T-helper 1 cell (primary cell): ENCODE results near the gene NRCAM.
A peak's percentile ranks its signal among the peaks of the same experiment; 100 is the strongest.

Experiments
- DNase-seq, 5 donors: peaks; one replicate each; pipeline ENCODE4 v3.0.0-alpha.2; 2012 to 2020

NRCAM gene

GRCh38 chr7:108146070-108146842 lies 310.0 kb downstream of the NRCAM start:
- DNase-seq: peak in 3 of 5 donors; percentile 6 to 23 (median 10)

- no peak for DNase-seq
Observed at GRCh38 chr7:108145401-108145800, 310.8 kb downstream of the NRCAM start.

- no peak for DNase-seq
Observed at GRCh38 chr7:108144931-108145330, 311.3 kb downstream of the NRCAM start.

- no peak for DNase-seq
Observed at GRCh38 chr7:108143658-108144420, 312.4 kb downstream of the NRCAM start.

- DNase-seq: no peak
Observed at GRCh38 chr7:108142675-108143259, 313.5 kb downstream of the NRCAM start.

- no peak for DNase-seq
Observed at GRCh38 chr7:108142180-108142579, 314.1 kb downstream of the NRCAM start.

- DNase-seq: no peak
Observed at GRCh38 chr7:108140671-108141070, 315.6 kb downstream of the NRCAM start.

GRCh38 chr7:108138911-108139310 lies 317.3 kb downstream of the NRCAM start:
- no peak for DNase-seq

- no peak for DNase-seq
Observed at GRCh38 chr7:108137993-108138392, 318.2 kb downstream of the NRCAM start.

GRCh38 chr7:108137040-108137439 lies 319.2 kb downstream of the NRCAM start:
- no peak for DNase-seq

GRCh38 chr7:108136191-108136688 lies 320.0 kb downstream of the NRCAM start:
- DNase-seq: no peak

GRCh38 chr7:108135446-108136190 lies 320.6 kb downstream of the NRCAM start:
- peak in 1 of 5 donors; percentile 45 for DNase-seq

GRCh38 chr7:108134486-108134885 lies 321.8 kb downstream of the NRCAM start:
- DNase-seq: no peak

GRCh38 chr7:108132551-108133265 lies 323.5 kb downstream of the NRCAM start:
- no peak for DNase-seq

- DNase-seq: no peak
Observed at GRCh38 chr7:108130261-108130660, 326.0 kb downstream of the NRCAM start, which contains the start of gene LAMB4. Gene LAMB4 (minus strand): TSS chr7:108130361. CDS start chr7:108123164, 7,197 bp downstream.

- DNase-seq: no peak
Observed at GRCh38 chr7:108129018-108129965, 326.9 kb downstream of the NRCAM start.

GRCh38 chr7:108128514-108128913 lies 327.7 kb downstream of the NRCAM start:
- no peak for DNase-seq

GRCh38 chr7:108127461-108127860 lies 328.8 kb downstream of the NRCAM start:
- DNase-seq: no peak

GRCh38 chr7:108124820-108125219 lies 331.4 kb downstream of the NRCAM start:
- no peak for DNase-seq

GRCh38 chr7:108122181-108122580 lies 334.1 kb downstream of the NRCAM start:
- DNase-seq: no peak

GRCh38 chr7:108120933-108121332 lies 335.3 kb downstream of the NRCAM start:
- no peak for DNase-seq
